ENCODE results near the gene GPR146.

DNA sequence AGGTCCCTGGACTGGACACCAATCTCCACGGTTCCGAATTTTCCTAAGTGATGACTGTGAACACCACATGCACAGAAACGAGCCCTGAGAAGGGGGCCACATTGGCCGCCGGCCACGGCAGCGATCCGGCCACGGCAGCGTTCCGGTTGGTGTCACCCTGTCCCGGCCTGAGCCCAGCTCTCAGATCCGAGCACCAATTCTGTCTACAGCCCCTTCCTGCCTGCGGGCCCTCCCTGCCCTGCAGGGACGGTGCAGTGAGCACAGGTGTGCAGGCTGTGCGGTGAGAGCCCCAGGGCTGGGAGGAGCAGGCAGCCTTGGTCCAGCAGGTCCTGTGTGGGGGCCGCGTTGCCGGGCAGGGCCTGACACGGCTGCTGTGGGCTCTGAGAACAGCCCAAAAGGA lies 29.7 kb upstream of the GPR146 start:
- no peak for TF ChIP-seq POLR2A (IDR thresholded peaks at IDR 0.05)
- TF ChIP-seq, protein P1, sequence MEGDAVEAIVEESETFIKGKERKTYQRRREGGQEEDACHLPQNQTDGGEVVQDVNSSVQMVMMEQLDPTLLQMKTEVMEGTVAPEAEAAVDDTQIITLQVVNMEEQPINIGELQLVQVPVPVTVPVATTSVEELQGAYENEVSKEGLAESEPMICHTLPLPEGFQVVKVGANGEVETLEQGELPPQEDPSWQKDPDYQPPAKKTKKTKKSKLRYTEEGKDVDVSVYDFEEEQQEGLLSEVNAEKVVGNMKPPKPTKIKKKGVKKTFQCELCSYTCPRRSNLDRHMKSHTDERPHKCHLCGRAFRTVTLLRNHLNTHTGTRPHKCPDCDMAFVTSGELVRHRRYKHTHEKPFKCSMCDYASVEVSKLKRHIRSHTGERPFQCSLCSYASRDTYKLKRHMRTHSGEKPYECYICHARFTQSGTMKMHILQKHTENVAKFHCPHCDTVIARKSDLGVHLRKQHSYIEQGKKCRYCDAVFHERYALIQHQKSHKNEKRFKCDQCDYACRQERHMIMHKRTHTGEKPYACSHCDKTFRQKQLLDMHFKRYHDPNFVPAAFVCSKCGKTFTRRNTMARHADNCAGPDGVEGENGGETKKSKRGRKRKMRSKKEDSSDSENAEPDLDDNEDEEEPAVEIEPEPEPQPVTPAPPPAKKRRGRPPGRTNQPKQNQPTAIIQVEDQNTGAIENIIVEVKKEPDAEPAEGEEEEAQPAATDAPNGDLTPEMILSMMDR (IDR thresholded peaks at IDR 0.05): no peak
